ENCODE results near the gene ONECUT3.

- no peak for TF ChIP-seq CTCF (IDR thresholded peaks at IDR 0.05)
- no peak for TF ChIP-seq POLR2A (IDR thresholded peaks at IDR 0.05)
Measured at GRCh38 chr19:1717970-1718264, 35.4 kb upstream of the ONECUT3 start.

Data from breast epithelium (tissue), 3 donors.